ENCODE measurements around the gene RPUSD1.
"Not testable (repeated sequence)": the region's sequence is repeated elsewhere in the genome, so short reads cannot be mapped to it uniquely, and the experiment has no call there.

RPUSD1 gene

GRCh38 chr16:766008-766819 is 22.0 kb downstream of the RPUSD1 start:
- DNase-seq (ENCODE audit: low read depth), result no peak

- DNase-seq (ENCODE audit: low read depth), result no peak
These were observed 22.7 kb downstream of the RPUSD1 start for GRCh38 chr16:765488-765865.

GRCh38 chr16:764848-765487 is 23.2 kb downstream of the RPUSD1 start:
- no peak for DNase-seq (ENCODE audit: low read depth)

- no peak for DNase-seq (ENCODE audit: low read depth)
These were observed 23.9 kb downstream of the RPUSD1 start for GRCh38 chr16:764184-764750.

- no peak for DNase-seq (ENCODE audit: low read depth)
These were observed 24.6 kb downstream of the RPUSD1 start for GRCh38 chr16:763369-764183.

- no peak for DNase-seq (ENCODE audit: low read depth)
These were observed 25.4 kb downstream of the RPUSD1 start for GRCh38 chr16:762595-763268.

DNA sequence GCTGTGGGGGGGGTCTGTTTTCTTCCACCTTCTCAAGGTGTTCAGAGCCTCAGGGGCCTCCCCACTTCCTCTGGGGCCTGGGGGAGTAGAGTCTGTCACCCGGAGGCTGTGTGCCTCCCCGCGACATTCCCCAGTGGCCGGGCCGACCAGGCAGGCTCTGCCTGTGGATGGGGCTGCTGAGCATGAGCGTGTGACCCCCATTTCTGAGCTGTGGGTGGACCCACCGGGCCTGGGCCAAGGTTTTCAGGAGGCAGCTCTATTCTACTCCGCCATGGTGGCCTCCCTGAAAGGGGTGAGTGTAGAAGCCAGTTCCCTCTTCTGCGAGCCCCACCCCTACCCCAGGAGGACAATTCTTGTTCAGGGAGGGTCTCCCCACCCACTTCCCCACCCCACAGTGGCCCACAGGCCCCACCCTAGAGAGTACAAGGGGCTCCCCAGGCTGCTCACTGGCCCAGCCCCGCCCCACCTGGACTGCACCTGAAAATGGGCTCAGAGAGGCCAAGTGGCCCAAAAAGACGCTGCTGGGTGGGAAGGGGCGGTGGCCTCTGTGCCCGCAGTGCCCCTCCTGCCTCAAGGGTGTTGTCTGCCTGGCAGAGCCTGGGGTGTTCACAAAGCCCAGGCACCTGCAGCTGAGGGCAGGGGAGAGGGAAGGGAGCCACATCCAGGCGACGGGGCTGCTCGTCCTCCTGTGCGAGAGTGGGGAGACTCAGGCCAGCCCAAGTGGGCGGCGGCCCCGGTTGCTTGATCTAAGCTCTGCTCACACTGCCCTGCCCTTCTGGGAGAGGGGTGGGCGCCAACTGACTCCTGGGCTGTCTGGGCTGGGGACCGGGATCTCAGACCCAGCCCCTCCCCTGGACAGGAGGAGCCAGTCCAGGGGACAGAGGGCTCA is 26.3 kb downstream of the RPUSD1 start:
- DNase-seq (ENCODE audit: low read depth), result no peak

DNA sequence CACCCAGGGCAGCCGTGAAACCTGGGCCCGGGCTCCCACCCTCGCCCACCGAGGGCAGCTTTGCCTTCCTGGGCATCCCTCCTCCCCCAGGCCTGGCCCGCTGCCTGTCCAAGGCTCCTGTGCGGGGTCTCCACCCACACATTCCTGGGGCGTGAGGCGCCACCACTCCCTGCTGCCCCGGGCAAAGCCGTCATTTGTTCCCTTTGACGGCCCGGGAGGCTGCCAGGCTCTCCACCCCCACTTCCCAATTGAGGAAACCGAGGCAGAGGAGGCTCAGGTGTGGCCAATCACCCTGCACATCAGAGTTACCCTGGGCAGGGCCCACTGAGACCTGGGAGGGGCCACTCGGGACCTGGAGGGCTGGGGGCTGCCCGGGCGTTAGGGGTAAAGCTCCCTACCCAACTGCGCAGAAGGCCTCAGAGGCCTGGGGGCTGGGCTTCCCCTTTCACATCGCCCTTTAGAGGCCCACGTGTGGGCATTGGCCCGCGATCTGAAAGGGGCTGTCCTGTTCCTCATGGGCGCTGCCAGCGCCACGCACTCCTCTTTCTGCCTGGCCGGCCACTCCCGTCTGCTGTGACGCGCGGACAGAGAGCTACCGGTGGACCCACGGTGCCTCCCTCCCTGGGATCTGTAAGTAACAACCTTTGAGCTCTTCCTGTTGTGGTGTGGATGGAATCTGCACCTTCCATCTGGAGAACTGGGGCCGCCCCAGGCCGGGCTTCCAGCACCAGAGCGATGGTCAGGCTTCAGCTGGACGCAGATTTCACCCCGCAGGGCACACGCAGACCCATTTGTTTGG is 27.4 kb downstream of the RPUSD1 start, which contains the start of gene MSLN:
Gene MSLN, plus strand, starts transcription at position 190 of the 799 bp plus-strand sequence. CDS start 1,947 bp downstream, outside the sequence.
- DNase-seq (ENCODE audit: low read depth), result peak; percentile 77

DNA sequence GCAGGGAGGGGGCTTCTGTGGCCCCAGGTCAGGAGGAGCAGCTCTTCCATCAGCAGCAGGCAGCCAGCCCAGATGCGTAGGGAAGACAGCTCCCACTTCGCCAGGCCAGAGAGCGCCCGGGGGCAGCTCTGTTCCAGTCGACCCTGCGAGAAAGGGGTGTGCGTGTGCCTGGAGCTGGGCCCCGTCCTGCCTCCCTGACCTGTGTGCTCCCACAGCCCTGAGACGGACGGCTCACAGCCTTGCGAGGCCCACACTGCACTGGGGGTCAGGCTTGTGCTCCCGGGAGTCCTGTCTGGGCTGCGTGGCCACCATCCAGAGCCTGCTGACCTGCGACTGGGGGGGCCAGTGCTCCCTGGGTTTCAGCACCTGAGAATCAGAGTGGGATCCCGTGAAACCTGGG is 28.1 kb downstream of the RPUSD1 start:
- DNase-seq (ENCODE audit: low read depth), result no peak

- DNase-seq (ENCODE audit: low read depth), result no peak
These were observed 28.9 kb downstream of the RPUSD1 start for GRCh38 chr16:759110-759910.

DNA sequence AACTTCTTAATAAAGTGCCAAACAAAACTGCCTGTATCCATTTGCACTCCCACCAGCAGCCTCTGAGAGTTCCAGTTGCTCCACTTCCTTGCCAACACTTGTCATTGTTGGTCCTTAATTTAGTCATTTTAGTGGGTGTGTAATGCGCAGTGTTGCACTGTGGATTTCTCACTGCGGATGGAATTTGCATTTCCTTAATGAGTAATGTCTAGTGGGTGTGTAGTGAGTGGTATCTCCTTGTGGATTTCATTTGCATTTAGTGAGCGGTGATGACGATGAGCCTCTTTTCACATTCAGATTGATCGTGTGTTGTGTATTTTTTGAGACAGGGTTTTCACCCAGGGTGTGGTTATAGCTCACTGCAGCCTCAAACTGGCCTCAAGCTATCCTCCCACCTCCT is 31.8 kb downstream of the RPUSD1 start:
- no peak for DNase-seq (ENCODE audit: low read depth)

DNA sequence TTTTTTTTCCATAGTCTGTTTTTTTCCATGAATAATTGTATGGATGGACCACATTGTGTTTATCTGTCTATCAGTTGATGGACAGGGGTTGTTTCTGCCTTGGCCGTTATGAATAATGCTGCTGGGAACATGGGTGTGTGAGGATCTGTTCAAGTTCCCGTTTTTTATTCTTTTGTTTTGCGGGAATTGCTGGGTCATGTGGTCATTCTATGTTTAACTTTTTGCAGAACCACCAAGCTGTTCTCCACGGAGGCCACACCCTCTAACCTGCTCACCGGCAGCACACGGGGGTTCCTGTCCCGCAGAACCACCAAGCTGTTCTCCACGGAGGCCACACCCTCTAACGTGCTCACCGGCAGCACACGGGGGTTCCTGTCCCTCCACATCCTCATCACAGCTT is 33.5 kb downstream of the RPUSD1 start:
- DNase-seq (ENCODE audit: low read depth), result no peak

DNA sequence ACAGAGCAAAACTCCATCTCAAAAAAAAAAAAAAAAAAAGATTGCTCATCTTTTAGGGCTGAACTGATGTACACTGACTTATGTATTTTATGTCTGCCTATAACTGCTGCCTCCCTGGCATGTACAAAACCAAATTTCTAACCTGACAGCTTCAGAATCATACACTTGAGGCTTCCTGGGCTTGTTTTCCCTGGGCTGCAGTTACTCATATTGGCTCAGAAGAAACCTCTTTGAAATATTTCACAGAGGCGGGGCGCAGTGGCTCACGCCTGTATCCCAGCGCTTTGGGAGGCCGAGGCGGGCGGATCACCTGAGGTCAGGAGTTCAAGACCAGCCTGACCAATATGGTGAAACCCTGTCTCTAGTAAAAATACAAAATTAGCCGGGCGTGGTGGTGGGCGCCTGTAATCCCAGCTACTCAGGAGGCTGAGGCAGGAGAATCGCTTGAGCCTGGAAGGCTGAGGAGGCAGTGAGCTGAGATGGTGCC is 34.0 kb downstream of the RPUSD1 start:
- DNase-seq (ENCODE audit: low read depth), result not testable (repeated sequence)

DNA sequence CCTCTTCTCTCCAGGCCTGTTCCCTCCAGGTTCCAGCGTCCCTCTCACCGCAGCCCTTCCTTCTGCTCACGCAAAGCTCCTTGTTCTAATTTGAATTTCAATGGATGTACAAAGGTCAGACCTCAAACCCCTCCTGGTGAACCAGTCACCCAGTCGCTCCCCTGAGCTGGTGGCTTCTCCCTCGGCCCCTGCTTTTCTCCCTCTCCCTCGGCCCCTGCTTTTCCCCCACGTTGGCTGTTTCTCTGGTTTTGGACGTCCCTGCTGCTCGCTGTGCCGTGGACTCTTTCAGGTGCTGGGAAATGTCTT is 36.2 kb downstream of the RPUSD1 start:
- no peak for DNase-seq (ENCODE audit: low read depth)

DNA sequence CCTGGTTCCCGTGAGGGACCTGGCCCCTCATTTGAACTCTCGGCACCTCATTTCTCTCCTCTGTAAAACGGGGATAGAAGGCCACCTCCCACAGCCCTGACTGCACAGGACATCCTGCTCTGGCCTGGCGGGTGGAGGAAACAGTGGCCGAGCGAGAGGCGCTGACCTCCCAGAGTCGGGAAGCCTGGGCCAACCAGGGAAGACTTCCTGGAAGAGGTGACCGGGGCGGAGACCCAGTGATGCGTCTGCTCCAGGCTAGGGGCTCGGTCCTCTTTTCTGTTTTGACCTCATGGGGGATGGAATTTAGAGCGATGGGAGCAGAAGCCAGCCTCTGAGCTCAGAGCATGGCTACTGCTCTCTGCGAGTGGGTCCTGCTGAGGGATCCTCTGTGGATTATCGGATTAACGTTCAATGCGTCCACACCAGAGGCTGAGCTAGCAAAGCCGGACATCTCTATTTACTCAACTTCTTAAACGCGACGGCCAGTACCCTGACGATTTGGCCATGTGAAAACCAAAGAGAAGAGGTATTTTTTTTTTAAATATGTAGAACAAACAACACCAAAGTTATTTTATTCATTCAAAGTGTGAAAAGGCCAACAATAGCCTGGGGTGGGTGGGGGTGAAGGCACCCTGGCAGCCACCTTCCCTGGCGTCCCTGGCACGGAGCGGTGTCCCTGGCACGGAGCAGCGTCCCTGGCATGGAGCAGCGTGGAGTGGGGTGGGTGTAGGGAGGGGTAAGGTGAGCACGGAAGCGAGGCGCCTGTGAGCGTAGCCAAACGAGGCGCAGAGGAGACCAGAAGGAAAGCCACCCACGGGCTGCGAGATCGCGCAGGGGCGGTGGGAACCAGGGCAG is 36.8 kb downstream of the RPUSD1 start:
- no peak for DNase-seq (ENCODE audit: low read depth)

GRCh38 chr16:750485-750884 is 37.7 kb downstream of the RPUSD1 start:
- DNase-seq (ENCODE audit: low read depth), result no peak

DNA sequence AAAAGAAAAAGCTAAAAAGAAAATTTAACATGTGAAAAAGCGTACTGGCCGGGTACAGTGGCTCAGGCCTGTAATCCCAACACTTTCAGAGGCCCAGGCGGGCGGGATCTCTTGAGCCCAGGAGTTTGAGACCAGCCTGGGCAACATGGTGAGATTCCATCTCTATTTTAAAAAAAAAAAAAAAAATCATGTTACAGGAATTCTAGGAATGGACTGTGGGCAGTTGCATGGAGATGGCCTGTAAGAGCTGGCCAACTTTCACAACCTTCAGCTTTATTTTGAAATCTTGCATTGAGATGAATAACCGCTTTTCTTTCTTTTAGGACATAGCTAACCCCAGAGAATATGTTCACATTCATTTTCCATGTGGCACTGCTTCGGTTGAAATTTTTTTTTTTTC is 39.2 kb downstream of the RPUSD1 start:
- peak; percentile 50 for DNase-seq (ENCODE audit: low read depth)

Data from ELR (cell line).